H54 (cell line): ENCODE measurements around the gene C6orf15.

Source experiments
- DNase-seq: peaks from one replicate; pipeline ENCODE4 v3.0.0; 2011; ENCODE audit warnings: low spot score, mixed read lengths; ENCODE audit not compliant: insufficient read length
- FAIRE-seq: peaks from 3 replicates; lab custom pipeline; 2011; peaks lifted over from hg19 to GRCh38; lab: Jason Lieb, UNC
- POLR2A ChIP-seq: IDR thresholded peaks from 2 replicates; pipeline ENCODE4 v1.6.1; 2011; ENCODE audit warnings: low read depth, mild to moderate bottlenecking, low read length

C6orf15 gene

GRCh38 chr6:31122791-31123706 lies 10.7 kb upstream of the C6orf15 start:
- FAIRE-seq, result peak; percentile 82
- TF ChIP-seq POLR2A, result no peak
- peak; percentile 86 for DNase-seq

- TF ChIP-seq POLR2A, result no peak
- DNase-seq, result no peak
- FAIRE-seq, result no peak
Observed at GRCh38 chr6:31121131-31121790, 8.9 kb upstream of the C6orf15 start.

GRCh38 chr6:31120151-31120915 lies 8.0 kb upstream of the C6orf15 start, which contains the start of gene CDSN:
TSS of gene CDSN (minus strand) at chr6:31120446. CDS start at chr6:31120419, 27 bp downstream.
- DNase-seq, result no peak
- FAIRE-seq, result no peak

GRCh38 chr6:31118178-31118577 lies 5.8 kb upstream of the C6orf15 start:
- FAIRE-seq, result no peak
- TF ChIP-seq POLR2A, result no peak

More at GRCh38 chr6:31120151-31120915, 8.0 kb upstream of the C6orf15 start, which contains the start of gene CDSN:
- no peak for TF ChIP-seq POLR2A

GRCh38 chr6:31116661-31117385 lies 4.4 kb upstream of the C6orf15 start:
- FAIRE-seq (no peak), DNase-seq (no peak)
- no peak for TF ChIP-seq POLR2A

More at GRCh38 chr6:31118178-31118577, 5.8 kb upstream of the C6orf15 start:
- no peak for DNase-seq

- FAIRE-seq (no peak), DNase-seq (no peak)
- TF ChIP-seq POLR2A, result no peak
Observed at GRCh38 chr6:31115941-31116560, 3.7 kb upstream of the C6orf15 start.

GRCh38 chr6:31114970-31115849 lies 2.8 kb upstream of the C6orf15 start:
- DNase-seq, result no peak
- 0 out of 2 replicates have a peak, but pooled peaks have one; percentile 30 for TF ChIP-seq POLR2A
- no peak for FAIRE-seq

- peak; percentile 80 for DNase-seq
- peak; percentile 68 for FAIRE-seq
Observed at GRCh38 chr6:31114541-31114878, 2.1 kb upstream of the C6orf15 start, which contains the start of gene PSORS1C1. TSS of gene PSORS1C1 (plus strand) at chr6:31114800. CDS start at chr6:31129633, 14,833 bp downstream.

GRCh38 chr6:31113861-31114540 lies 1.6 kb upstream of the C6orf15 start:
- FAIRE-seq, result no peak
- no peak for TF ChIP-seq POLR2A
- no peak for DNase-seq

More at GRCh38 chr6:31114541-31114878, 2.1 kb upstream of the C6orf15 start, which contains the start of gene PSORS1C1:
- peak; percentile 60 for TF ChIP-seq POLR2A

- FAIRE-seq, result no peak
- no peak for TF ChIP-seq POLR2A
- DNase-seq, result no peak
Observed at GRCh38 chr6:31111712-31112111, 663 bp downstream of the C6orf15 start.
